Natural killer cell (primary cell): ENCODE data around the gene PLCXD3. TPM values are rescaled to one million over a fixed set of nuclear protein-coding genes. Genes with fewer than 3 reads are reported as not detected.

ENCODE experiments used
- ATAC-seq, 3 donors: fragments of 150-1000 bp in 2 of 3; fragments of 200-7000 bp in 1 of 3; cut with Tn5 transposase; 1 replicate in 1 of 3; 2 replicates in 2 of 3; pipeline ENCODE4 v1.10.0; 2021; ENCODE audit warnings: mild to moderate bottlenecking in 2 of 3, moderate library complexity in 2 of 3
- DNase-seq, 2 donors: peaks; one replicate each; pipeline versions ENCODE4 v3.0.0 to v3.0.0-alpha.2; 2013 to 2021; ENCODE audit warnings: mixed read lengths in 1 of 2
- H3K27ac ChIP-seq: one replicate; pipeline ENCODE4 v1.5.1; 2013; ENCODE audit warnings: mild to moderate bottlenecking, low read length
- H3K27me3 ChIP-seq: one replicate; pipeline ENCODE4 v1.6.1; 2013; ENCODE audit warnings: low read length; ENCODE audit not compliant: control insufficient read depth, insufficient read depth
- H3K36me3 ChIP-seq: one replicate; pipeline ENCODE4 v1.6.1; 2013; ENCODE audit warnings: low read length; ENCODE audit not compliant: control insufficient read depth, insufficient read depth
- H3K4me1 ChIP-seq: one replicate; pipeline ENCODE4 v1.6.1; 2013; ENCODE audit warnings: low read length; ENCODE audit not compliant: control insufficient read depth, insufficient read depth
- H3K4me3 ChIP-seq: one replicate; pipeline ENCODE4 v1.5.1; 2013; ENCODE audit warnings: low read length
- H3K9me3 ChIP-seq: one replicate; pipeline ENCODE4 v1.6.1; 2013; ENCODE audit warnings: low read length; ENCODE audit not compliant: control insufficient read depth, insufficient read depth
- H3K27ac Mint-ChIP-seq, 2 donors: one replicate each; pipeline ENCODE4 v1.8.0; 2022; ENCODE audit warnings: mild to moderate bottlenecking in 2 of 2, mixed read lengths in 2 of 2, moderate library complexity in 1 of 2
- H3K27me3 Mint-ChIP-seq, 2 donors: one replicate each; pipeline ENCODE4 v1.8.0; 2022; ENCODE audit warnings: low read depth in 2 of 2, mixed read lengths in 2 of 2
- H3K36me3 Mint-ChIP-seq: one replicate; pipeline ENCODE4 v1.8.0; 2022; ENCODE audit warnings: mixed read lengths
- H3K4me1 Mint-ChIP-seq, 2 donors: one replicate each; pipeline ENCODE4 v1.8.0; 2022; ENCODE audit warnings: mixed read lengths in 2 of 2
- H3K4me3 Mint-ChIP-seq: one replicate; pipeline ENCODE4 v1.8.0; 2022; ENCODE audit warnings: mild to moderate bottlenecking, moderate library complexity, mixed read lengths
- H3K9me3 Mint-ChIP-seq, 2 donors: one replicate each; pipeline ENCODE4 v1.8.0; 2022; ENCODE audit warnings: mixed read lengths in 2 of 2
- CTCF ChIP-seq: fragments of 200-600 bp; IDR thresholded peaks from one replicate; pipeline ENCODE4 v1.8.0; 2022; ENCODE audit warnings: antibody characterized with exemption
- WGBS: methylation state at CpG from one replicate; pipeline ENCODE4 v1.1.7; 2013; ENCODE audit warnings: missing lambda C conversion rate; ENCODE audit not compliant: insufficient coverage; 5-methylcytosine and 5-hydroxymethylcytosine counted together
- intact Hi-C: fragments of 100-400 bp; cut with micrococcal nuclease; formaldehyde crosslinking; loops from one replicate; pipeline ENCODE4 v1.14.2; 2022
- total RNA-seq, 4 donors: library from RNA; stranded (reverse); fragments of 120-200 nt in 1 of 4; gene quantifications; one replicate each; pipeline versions ENCODE4 v1.2.3 to v1.2.4, GENCODE V29; 2013 to 2022

PLCXD3 gene
- total RNA-seq, 3 donors from 2014 or later (not counting 1 experiment from before 2014, with no cell fraction given), result not detected

GRCh38 chr5:41447650-41448510, 62.5 kb downstream of the PLCXD3 start:
- Histone ChIP-seq H3K36me3 (no peaks in the 10 kb centered on the region), H3K9me3 (no peaks in the 10 kb centered on the region)

GRCh38 chr5:41445937-41446563, 64.4 kb downstream of the PLCXD3 start:
- H3K27ac Mint-ChIP-seq, result no peak overlapping the region
- intact Hi-C loops, result no loop called here

More at GRCh38 chr5:41447650-41448510, 62.5 kb downstream of the PLCXD3 start:
- DNase-seq (no peak), ATAC-seq (no peak)
- no peak for TF ChIP-seq CTCF
- Histone ChIP-seq H3K27me3 (no peaks in the 10 kb centered on the region), H3K4me3 (no peak overlapping the region), H3K4me1 (no peaks in the 10 kb centered on the region), H3K27ac (no peak overlapping the region)
- no peaks in the 10 kb centered on the region for H3K27me3 Mint-ChIP-seq
- H3K36me3 Mint-ChIP-seq, result no peaks in the 10 kb centered on the region
- H3K4me3 Mint-ChIP-seq, result no peak overlapping the region
- WGBS, result 95% methylated on average over 2 of the region's 3 CpGs
- no peak overlapping the region for H3K27ac Mint-ChIP-seq
- intact Hi-C loops, result no loop called here
- no peaks in the 10 kb centered on the region for H3K4me1 Mint-ChIP-seq
- peaks cover 9 to 10% of the 10 kb centered on the region in 2 donors for H3K9me3 Mint-ChIP-seq

GRCh38 chr5:41435276-41435675, 75.1 kb downstream of the PLCXD3 start:
- Histone ChIP-seq H3K36me3 (no peaks in the 10 kb centered on the region), H3K27ac (no peak overlapping the region), H3K4me3 (no peak overlapping the region), H3K9me3 (no peaks in the 10 kb centered on the region), H3K27me3 (no peaks in the 10 kb centered on the region), H3K4me1 (no peaks in the 10 kb centered on the region)
- ATAC-seq, result no peak
- no peak for DNase-seq
- no peak for TF ChIP-seq CTCF
- Mint-ChIP-seq H3K4me1 (no peaks in the 10 kb centered on the region), H3K36me3 (no peaks in the 10 kb centered on the region), H3K27me3 (no peaks in the 10 kb centered on the region), H3K4me3 (no peak overlapping the region), H3K27ac (no peak overlapping the region), H3K9me3 (peaks cover 5 to 8% of the 10 kb centered on the region in 2 donors)
- 73% methylated on average over 1 of the region's 1 CpG for WGBS
- intact Hi-C loops, result no loop called here

More at GRCh38 chr5:41445937-41446563, 64.4 kb downstream of the PLCXD3 start:
- no peak for TF ChIP-seq CTCF
- Histone ChIP-seq H3K27me3 (no peaks in the 10 kb centered on the region), H3K9me3 (no peaks in the 10 kb centered on the region), H3K4me3 (no peak overlapping the region), H3K36me3 (no peaks in the 10 kb centered on the region), H3K27ac (no peak overlapping the region), H3K4me1 (no peaks in the 10 kb centered on the region)
- WGBS, result 98% methylated on average over 9 of the region's 16 CpGs
- DNase-seq (no peak), ATAC-seq (no peak)
- Mint-ChIP-seq H3K9me3 (peaks cover 10 to 13% of the 10 kb centered on the region in 2 donors), H3K36me3 (no peaks in the 10 kb centered on the region), H3K4me3 (no peak overlapping the region), H3K27me3 (no peaks in the 10 kb centered on the region), H3K4me1 (no peaks in the 10 kb centered on the region)
